HG03064 (cell line): Measurements from ENCODE around the gene LINGO3.

Experiments
- ATAC-seq: cut with Tn5 transposase; IDR thresholded peaks from one replicate; pipeline ENCODE4 v1.9.1; 2021; ENCODE audit warnings: low read depth; ENCODE audit not compliant: unreplicated experiment

Gene LINGO3

DNA sequence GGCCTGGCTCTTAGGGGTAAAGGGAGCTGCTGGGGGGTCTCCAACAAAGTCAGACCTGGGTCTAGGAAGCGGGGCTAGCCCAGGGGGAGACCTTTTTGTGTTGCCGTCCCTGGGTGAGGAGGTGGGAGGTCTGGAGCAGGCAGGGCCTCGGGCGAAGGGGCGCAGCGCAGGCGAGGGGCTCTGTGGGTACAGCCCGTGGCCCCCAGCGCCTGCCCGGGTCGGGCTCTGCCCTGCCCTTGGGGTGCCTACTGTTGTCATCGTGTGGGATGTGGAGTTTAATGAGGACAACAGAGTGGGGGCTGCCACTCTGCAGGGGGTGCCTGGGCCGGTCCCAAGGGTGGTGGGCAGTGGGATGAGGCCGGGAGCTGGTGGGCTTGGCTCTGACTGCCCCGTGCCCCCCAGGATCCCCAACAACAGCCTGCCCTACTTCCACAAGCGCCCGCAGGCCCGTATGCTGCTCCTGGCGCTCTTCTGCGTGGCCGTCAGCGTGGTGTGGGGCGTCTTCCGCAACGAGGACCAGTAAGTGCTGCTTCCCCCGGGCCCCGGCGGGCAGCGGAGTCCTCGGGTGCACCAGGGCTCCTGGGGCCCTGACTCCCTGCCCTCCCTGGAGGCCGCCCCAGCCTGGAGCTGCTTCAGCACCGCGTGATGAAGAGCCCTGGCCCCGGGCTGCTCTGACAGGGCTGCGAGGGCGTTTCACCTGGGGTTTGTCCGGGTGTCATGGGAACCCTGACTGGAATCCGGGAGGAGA lies 32.7 kb upstream of the LINGO3 start:
- ATAC-seq: no peak

DNA sequence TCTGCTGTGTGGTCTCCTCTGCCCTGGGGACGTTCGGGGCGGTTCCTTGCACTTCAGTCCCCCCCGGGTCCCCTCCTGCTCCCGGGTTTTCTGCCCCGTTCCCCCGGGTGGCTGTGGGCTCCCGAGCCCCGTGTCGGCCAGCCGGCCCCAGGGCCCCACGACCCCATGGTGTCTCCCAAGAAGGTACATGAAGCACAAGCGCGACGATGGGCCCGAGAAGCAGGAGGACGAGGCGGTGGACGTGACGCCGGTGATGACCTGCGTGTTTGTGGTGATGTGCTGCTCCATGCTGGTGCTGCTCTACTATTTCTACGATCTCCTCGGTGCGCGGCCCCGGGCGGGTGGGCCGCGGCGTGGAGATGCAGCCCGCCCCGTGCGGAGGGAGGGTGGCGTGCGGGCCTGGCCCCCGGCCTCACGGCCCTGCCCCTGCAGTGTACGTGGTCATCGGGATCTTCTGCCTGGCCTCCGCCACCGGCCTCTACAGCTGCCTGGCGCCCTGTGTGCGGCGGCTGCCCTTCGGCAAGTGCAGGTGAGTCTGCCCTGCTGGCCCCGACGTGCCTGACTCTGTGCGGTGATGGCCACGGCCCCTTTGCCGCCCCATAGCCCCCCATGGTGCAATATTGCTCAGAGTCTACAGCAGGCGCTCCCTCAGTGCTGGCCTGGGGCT lies 31.8 kb upstream of the LINGO3 start:
- no peak for ATAC-seq

DNA sequence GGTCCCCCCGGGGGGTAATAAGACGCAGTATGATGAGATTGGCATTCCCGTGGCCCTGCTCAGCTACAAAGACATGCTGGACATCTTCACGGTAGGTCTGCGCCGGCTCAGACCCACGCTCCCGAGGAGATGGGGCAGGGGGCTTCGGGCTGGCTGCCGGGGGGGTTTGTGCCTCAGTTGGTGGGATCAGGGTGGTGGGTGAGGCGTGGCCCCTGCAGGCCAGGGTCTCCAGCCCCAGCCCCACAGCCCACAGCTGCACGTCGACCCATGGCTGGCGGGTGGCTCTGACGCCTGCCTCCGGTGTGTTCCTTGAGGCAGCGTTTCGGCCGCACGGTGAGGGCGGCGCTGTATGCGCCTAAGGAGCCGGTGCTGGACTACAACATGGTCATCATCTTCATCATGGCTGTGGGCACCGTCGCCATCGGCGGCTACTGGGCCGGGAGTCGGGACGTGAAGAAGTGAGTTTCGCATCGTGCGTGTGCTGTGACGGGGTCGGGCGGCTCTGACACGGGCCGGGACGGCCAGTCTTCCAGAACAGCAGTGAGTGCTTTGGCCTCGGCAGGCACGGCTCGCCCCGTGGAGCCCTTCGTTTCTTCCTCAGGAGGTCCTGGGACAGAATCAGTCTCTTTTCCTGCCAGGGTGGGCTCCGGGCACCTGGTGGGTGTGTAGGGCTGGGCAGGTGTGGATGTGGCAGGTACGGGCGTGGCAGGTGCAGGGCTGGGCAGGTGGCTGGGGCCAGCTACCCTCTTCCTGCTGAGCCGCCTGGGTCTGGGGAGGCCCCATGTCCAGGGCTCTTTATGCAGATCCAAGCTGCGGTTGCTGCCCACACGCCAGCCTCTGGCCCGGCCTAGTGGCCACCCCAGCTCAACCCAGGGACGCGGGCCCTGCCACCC lies 31.0 kb upstream of the LINGO3 start:
- ATAC-seq: no peak

DNA sequence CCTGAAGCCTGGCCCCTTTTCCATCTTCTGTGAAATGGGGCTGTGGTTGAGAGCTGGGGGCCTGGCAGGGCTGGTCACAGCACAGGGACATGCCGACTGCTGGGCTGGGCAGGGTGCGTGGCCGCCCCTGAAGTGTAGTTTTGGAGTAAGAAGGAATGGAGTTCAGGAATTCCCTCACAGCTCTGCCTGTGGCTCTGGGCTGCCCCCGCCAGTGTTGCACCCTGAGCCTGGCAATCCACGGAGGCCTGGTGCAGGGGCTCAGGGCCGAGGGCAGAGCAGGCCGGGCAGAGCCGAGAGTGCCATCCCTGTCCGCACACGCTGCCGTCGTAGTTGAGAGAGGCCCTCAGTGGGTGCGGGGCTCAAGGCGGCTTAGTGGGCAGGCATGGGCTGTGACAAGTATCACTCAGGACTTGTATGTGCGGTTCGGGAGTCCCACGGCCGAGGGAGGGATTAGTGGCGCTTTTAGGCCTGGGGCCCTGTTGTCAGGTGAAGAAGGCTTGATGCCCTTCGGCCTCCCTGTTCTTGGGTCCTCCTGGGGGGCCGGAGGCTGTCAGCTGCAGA lies 30.2 kb upstream of the LINGO3 start:
- ATAC-seq: no peak

DNA sequence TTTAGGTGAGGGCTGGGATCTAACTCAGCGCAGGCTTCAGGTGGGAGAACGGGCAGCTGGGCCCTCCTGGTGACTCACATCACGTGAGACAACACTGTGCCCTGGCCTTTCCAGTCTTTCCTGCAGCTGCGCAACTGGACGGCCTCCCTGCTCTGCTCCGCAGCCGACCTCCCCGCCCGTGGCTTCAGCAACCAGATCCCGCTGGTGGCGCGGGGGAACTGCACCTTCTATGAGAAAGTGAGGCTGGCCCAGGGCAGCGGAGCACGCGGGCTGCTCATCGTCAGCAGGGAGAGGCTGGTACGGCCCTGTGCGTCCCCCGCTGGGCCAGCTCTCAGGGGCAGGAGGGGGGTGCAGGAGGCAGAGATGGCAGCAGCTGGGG lies 29.4 kb upstream of the LINGO3 start:
- no peak for ATAC-seq

DNA sequence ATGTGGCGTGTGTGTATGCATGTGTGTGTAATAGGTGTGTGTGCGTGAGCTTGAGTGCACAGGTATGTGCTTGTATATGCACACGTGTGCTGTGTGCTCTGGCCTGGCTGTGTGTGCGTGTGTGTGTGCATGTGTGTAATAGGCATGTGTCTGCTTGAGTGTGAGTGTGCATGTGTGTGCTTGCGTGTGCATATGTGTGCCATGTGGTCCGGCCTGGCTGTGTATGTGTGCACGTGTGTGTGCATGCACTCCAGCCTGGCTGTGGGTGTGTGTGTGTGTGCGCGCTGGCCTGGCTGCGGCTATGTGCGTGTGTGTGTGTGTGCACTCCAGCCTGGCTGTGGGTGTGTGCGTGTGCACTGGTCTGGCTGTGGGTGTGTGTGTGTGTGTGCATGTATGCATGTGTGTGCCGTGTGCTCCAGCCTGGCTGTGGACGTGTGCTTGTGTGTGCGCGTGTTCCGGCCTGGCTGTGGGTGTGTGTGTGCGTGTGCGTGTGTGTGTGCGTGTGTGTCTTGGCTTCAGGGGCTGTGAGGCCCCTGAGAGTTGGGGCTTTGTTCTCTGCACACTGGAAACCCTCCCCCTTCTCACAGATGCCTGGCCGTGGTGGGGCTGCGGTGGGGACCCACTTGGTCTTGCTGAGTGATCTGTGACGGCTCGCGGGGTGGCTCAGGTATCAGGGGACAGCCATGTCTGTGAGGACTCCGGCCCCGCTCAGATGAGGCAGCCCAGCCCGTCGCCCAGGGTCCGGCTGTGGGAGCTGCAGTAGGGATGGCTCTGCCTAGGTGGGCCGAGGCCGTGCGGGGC lies 28.8 kb upstream of the LINGO3 start:
- ATAC-seq: no peak

DNA sequence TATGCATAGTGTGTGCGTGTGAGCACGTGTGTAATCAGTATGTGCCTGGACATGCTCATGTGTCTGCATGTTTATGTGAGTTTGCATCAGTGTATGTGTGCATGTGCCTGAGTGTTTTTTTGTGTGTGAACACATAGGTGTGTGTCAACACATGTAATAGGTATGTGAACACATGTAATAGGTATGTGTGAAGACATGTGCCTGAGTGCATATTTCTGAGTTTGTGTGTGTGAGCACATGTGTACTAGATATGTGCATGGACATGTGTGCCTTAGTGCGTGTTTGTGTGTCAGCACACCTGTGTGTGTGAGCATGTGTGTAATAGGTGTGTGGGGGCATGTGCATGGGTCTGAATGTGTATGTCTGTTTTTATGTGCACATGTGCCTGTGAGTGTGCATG lies 27.9 kb upstream of the LINGO3 start:
- ATAC-seq: no peak

DNA sequence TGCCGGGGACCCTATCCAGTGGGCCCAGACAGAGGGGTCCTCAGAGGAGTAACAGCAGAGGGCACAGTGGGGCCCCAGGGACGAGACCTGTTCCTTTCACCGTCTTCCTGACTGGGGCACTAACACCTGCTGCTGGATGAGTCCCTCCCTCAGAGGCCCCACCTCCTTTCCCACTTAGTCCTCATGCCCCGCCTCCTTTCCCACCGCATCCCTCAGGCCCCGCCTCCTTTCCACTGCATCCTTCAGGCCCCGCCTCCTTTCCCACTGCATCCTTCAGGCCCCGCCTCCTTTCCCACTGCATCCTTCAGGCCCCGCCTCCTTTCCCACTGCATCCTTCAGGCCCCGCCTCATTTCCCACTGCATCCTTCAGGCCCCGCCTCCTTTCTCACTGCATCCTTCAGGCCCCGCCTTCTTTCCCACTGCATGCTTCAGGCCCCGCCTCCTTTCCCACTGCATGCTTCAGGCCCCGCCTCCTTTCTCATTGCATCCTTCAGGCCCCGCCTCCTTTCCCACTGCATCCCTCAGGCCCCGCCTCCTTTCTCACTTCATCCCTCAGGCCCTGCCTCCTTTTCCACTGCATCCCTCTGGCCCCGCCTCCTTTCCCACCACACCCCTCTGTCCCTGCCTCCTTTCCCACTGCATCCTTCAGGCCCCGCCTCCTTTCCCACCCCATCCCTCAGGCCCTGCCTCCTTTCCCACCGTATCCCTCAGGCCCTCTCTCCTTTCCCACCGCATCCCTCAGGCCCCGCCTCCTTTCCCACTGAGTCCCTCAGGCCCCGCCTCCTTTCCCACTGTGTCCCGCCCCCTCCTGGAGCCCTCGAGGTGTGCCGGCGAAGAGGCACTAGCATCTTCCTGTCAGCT lies 27.3 kb upstream of the LINGO3 start:
- ATAC-seq: no peak

DNA sequence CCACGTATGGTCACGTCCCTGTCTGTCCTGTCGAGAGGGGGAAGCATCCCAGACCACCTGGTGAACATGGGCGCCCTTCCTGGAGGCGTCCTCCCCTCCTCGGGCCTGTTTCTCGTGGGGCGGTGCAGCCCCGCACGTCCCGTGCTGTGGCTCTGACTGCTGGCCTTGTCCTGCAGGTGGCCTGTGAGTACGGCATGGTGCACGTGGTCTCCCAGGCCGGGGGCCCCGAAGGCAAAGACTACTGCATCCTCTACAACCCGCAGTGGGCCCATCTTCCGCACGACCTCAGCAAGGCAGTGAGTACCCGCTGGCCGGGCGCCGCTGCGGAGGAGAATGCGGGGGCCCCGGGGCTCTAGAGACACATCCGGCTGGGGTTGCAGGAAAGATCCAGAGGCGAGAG lies 26.5 kb upstream of the LINGO3 start:
- no peak for ATAC-seq

DNA sequence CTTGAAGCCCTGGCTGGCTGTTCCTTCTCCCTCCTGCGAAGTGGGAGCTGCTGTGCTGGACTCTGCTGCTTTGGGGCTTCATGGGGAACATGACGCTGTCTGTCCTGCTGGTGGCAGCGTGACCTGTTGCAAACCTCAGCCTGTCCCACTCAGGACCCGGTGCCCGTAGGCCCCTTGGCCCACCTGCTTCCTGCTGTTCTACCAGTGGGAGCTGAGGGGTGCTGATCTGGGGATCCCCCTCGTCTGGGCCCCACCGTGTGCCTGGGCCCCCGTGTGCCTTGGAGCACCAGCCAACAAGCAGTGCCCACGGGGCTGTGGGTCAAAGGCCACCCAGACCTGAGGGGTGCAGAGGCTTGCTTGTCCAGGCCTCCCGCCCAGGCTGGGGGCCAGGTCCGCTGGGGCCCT lies 25.9 kb upstream of the LINGO3 start:
- ATAC-seq: no peak

DNA sequence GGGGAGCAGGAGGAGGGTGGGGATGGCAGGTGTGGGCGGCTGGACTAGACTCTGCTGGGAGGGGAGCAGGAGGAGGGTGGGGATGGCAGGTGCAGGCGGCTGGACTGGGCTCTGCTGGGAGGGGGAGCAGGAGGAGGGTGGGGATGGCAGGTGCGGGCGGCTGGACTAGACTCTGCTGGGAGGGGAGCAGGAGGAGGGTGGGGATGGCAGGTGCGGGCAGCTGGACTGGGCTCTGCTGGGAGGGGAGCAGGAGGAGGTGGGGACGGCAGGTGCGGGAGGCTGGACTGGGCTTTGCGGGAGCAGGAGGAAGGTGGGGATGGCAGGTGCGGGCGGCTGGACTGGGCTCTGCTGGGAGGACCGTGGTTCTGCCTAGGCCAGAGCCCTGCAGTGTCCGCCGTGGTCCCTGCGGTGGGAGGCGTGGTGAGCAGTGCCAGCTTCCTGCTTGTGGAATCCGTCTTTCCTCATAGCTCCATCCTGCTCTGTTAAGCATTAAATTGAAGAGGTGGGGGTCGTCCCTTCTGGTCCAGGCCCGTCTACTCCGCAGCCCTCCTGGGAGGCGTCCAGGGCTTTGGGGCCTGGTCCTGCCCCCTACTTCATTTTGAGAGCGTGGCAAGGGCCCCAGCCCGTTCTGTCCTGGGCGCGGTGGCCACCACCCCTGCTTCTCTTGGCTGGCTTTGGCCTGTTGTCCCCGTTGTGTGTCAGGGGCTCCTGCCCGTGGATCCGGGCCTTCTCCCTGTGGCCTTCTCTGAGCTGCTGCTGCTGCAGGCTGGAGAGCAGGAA lies 25.3 kb upstream of the LINGO3 start:
- ATAC-seq: no peak

DNA sequence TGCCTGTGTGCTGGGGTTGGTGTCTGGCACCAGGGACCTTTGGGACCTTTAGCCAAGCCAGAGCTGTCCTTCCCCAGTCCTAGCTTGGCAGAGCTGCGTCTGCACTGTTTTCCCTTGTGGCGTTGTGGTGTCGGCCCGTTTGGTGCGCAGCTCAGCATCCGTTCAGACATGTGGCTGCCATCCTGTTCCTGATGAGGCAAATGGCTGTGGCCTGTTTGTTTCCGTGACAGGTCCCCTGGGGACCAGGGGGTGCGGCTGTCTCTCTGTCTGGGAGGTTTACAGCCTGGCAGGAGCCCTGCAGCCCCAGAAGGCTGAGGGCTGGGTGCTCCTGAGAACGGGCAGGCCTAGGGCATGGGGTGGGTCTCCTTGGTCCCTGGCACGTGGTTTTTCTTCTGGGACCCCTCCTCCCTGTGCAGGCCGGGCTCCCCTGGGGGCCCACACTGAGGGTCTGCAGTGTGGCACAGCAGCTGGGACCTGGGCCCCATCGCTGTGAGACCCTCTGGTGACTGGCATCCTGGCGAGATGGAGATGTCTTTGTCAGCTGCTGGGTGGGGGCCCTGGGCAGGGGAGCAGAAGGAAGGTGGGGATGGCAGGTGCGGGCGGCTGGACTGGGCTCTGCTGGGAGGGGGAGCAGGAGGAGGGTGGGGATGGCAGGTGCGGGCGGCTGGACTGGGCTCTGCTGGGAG lies 24.5 kb upstream of the LINGO3 start:
- no peak for ATAC-seq

DNA sequence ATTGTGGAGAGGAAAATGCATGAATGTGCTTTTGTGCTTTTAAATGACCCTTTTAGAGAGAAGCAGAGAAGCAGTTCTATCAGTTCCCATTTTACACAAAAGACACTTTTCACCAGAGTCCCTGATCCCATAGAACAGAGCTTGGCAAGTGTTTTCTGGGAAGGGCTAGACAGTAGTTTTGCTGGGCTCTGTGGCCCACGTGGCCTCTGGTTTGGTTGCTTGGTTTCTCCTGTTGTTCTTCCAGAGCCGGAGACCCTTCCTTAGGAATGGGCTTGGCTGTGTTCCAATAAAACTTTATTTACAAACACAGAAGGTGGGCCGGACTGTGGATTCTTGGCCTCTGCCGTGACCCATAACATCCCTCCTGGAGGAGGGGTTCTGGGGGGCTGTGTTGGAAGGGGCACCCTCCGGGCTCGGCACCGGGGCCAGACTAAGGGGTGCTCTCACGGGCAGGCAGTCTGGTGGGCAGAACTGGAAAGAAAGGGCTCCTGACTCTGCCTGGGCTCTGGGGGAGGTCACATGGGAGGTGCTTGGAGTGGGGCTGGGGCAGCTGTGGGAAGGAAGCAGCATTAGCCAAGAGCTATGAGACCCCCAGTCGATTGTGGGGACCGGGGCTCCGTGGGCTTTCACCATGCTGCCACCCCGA lies 23.8 kb upstream of the LINGO3 start:
- no peak for ATAC-seq

DNA sequence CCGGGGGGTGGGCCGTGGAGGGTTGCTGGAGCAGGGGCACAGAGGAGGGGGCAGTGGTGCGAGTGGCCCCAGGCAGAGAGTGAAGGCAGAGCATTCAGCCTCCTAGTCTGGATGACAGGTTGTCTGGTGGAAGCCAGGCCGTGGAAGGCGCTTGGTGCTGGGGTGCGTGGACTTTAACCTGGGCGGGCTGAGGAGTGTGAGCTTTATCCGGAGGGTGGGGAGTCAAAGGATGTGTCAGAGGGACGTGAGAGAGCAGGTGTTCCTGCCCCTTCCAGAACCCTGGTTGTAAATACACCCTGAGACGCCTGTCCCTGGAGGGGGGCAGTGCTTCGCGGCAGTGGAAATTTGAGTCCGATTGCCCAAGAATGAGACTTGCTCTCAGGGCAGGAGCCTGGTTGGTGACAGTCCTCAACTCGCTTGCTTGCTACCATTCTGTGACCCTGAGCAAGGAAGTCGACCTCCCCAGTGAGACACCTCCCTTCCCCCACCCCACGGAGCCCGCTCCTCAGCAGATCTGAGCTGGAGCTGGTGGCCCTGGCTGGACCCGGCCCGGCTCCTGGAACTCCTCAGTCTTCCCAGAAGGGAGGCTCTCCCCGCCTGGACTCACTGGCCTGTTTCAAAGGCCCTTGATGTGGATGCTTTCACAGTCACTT lies 22.8 kb upstream of the LINGO3 start:
- ATAC-seq: no peak

DNA sequence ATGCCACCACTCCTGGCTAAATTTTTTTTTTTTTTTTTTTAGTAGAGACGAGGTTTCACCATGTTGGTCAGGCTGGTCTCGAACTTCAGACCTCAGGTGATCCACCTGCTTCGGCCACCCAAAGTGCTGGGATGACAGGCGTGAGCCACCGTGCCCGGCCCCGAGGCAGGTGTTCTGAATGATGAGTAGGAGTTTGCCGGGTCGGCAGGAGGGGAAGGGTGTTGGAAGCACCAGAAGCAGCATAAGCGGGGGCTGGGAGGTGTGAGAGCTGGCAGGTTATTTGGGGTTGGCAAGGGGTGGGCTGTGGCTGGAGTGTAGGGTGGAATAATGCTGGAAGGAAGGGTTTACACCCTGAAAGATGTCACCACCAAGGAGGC lies 22.3 kb upstream of the LINGO3 start:
- ATAC-seq: no peak

DNA sequence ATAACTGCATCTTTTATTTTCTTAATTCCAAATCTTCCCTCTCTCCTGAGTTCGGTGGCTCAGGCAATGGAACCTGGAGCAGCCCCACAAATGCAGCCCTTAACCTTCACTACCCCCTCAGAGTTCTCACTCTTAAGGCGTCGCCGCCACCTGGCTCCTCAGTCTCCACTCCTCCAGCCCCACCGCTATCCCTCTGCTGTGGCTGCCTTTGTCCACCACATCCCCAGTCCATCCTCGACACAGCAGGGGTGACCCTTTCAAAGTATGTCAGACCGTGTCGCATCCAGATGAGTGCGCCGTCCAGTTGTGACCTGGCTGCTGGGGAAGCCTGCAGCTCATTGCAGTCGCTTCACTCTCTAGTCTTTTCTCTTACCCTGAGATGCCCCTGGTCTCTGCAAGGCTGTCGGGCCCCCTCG lies 21.6 kb upstream of the LINGO3 start:
- ATAC-seq: no peak

DNA sequence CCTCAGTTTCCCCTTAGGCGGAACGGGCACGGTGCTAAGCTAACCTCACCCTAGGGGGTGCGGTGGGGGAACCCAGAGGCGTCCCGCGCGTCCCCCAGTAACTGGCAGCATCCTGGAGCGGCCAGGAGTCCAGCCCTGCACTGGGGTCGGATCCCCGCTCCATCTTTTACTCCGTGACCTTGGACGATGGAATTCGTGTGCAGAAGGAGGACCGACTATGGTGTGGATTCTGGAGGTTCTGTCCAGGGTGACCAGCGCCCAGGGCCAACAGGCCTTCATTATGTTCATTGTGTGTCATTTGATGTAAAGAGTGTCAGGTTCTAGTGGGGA lies 21.2 kb upstream of the LINGO3 start:
- no peak for ATAC-seq
